HepG2 (cell line): ENCODE measurements around the gene TOLLIP. TPM values are rescaled to one million over a fixed set of nuclear protein-coding genes. Genes with fewer than 3 reads are reported as not detected.
A peak's percentile ranks its signal among the peaks of the same experiment; 100 is the strongest.

ENCODE experiments used
- ATAC-seq: fragments of 200-7000 bp; cut with Tn5 transposase; 3 replicates; pipeline ENCODE4 v1.9.1; 2020; ENCODE audit warnings: mild to moderate bottlenecking, moderate library complexity
- BruUV-seq: library from RNA; stranded (reverse); fragments of 400-500 nt; replicated peaks from 2 replicates; lab custom pipeline; 2021; lab: Mats Ljungman, UMichigan
- CTCF ChIA-PET: fragments of 300-600 bp; formaldehyde crosslinking; extraction: SDS; loops from one replicate; lab custom pipeline; 2021; ENCODE audit warnings: low total read pairs, inconsistent platforms, low intra/inter-chr PET ratio; lab: Yijun Ruan, JAX
- POLR2A ChIA-PET: fragments of 350-600 bp; sonication (Branson Sonifier 250); formaldehyde crosslinking; loops from one replicate; lab custom pipeline; 2020; ENCODE audit warnings: antibody characterized with exemption, inconsistent platforms; lab: Yijun Ruan, JAX
- DNase-seq: peaks from one replicate; pipeline ENCODE4 v3.0.0-alpha.2; 2015; ENCODE audit warnings: low spot score
- FAIRE-seq: peaks from 3 replicates; lab custom pipeline; 2011; peaks lifted over from hg19 to GRCh38; lab: Jason Lieb, UNC
- H2AFZ ChIP-seq: one replicate; pipeline ENCODE4 v1.6.1; 2011; ENCODE audit warnings: low read length, inconsistent platforms
- H3K27ac ChIP-seq: fragments of 300-600 bp; 3 replicates; pipeline ENCODE4 v1.8.0; 2011; ENCODE audit warnings: mixed run types, mild to moderate bottlenecking, mixed read lengths, low read length, inconsistent platforms; ENCODE audit not compliant: insufficient read depth; ENCODE audit errors: extremely low read length
- H3K27me3 ChIP-seq, 2 experiments: fragments of 200-600 bp in 1 of 2; 2 replicates in 1 of 2; 3 replicates in 1 of 2; pipeline versions ENCODE4 v1.6.0 to v1.8.0; 2011; ENCODE audit warnings: low read length in 2 of 2, mild to moderate bottlenecking in 2 of 2, moderate library complexity in 2 of 2, inconsistent platforms in 1 of 2; ENCODE audit not compliant: insufficient read depth in 2 of 2, control insufficient read depth in 1 of 2
- H3K36me3 ChIP-seq, 2 experiments: fragments of 200-600 bp in 1 of 2; replicated peaks in 1 of 2; 2 replicates in 1 of 2; 3 replicates in 1 of 2; pipeline versions ENCODE4 v1.5.1 to v1.8.0; 2011; ENCODE audit warnings: low read length in 2 of 2, inconsistent platforms in 1 of 2; ENCODE audit not compliant: insufficient read depth in 2 of 2, control insufficient read depth in 1 of 2
- H3K4me1 ChIP-seq: 2 replicates; pipeline ENCODE4 v1.5.1; 2012; ENCODE audit warnings: low read length, inconsistent platforms; ENCODE audit not compliant: insufficient read depth
- H3K4me2 ChIP-seq: 2 replicates; pipeline ENCODE4 v1.6.0; 2011; ENCODE audit warnings: low read depth, low read length, inconsistent platforms
- H3K4me3 ChIP-seq, 3 experiments: fragments of 200-600 bp in 1 of 3; sonication (generic), shearing (Covaris generic) in 1 of 3; replicated peaks in 1 of 3; 2 replicates each; pipeline ENCODE4 v1.5.1; 2011 to 2016; ENCODE audit warnings: low read length in 3 of 3, inconsistent platforms in 2 of 3, low read depth in 2 of 3, mild to moderate bottlenecking in 2 of 3, control low read depth in 1 of 3, mixed read lengths in 1 of 3; ENCODE audit not compliant: insufficient read depth in 1 of 3
- H3K79me2 ChIP-seq: one replicate; pipeline ENCODE4 v1.6.1; 2011; ENCODE audit warnings: low read length, inconsistent platforms; ENCODE audit not compliant: insufficient read depth
- H3K9ac ChIP-seq: 2 replicates; pipeline ENCODE4 v1.6.0; 2011; ENCODE audit warnings: mild to moderate bottlenecking, low read depth, low read length, inconsistent platforms; ENCODE audit not compliant: insufficient read depth
- H3K9me3 ChIP-seq: 2 replicates; pipeline ENCODE4 v1.5.1; 2012; ENCODE audit warnings: mild to moderate bottlenecking, low read length
- H4K20me1 ChIP-seq: 2 replicates; pipeline ENCODE4 v1.6.0; 2011; ENCODE audit warnings: inconsistent platforms, mild to moderate bottlenecking, low read length, moderate library complexity; ENCODE audit not compliant: insufficient read depth
- ASH2L ChIP-seq: fragments of 300-600, 200-600 bp; sonication (generic); IDR thresholded peaks from 2 replicates; pipeline ENCODE4 v1.7.0; 2017; ENCODE audit warnings: low read depth, mild to moderate bottlenecking, moderate library complexity, mixed read lengths, low read length; ENCODE audit not compliant: insufficient read length
- CHCHD3 ChIP-seq: sonication (generic); formaldehyde crosslinking; IDR thresholded peaks from 2 replicates; pipeline ENCODE4 v1.8.0; 2022; ENCODE audit warnings: mild to moderate bottlenecking, missing genetic modification reagents, moderate library complexity
- EEA1 ChIP-seq: sonication (generic); formaldehyde crosslinking; IDR thresholded peaks from 2 replicates; pipeline ENCODE4 v1.5.1; 2020; ENCODE audit warnings: mild to moderate bottlenecking, missing genetic modification reagents, borderline replicate concordance
- HNRNPH1 ChIP-seq: fragments of 200-400 bp; formaldehyde crosslinking; optimal IDR thresholded peaks from 2 replicates; pipeline ENCODE3; 2017; ENCODE audit warnings: mild to moderate bottlenecking, low read depth, low read length
- IRX3 ChIP-seq: sonication (generic); formaldehyde crosslinking; IDR thresholded peaks from 2 replicates; pipeline ENCODE4 v1.8.1; 2023; ENCODE audit warnings: mild to moderate bottlenecking, low read depth, missing genetic modification reagents, borderline replicate concordance
- KLF16 ChIP-seq, 2 experiments: sonication (generic) in 1 of 2; formaldehyde crosslinking in 1 of 2; IDR thresholded peaks; 2 replicates each; pipeline versions ENCODE4 v1.6.1 to v1.8.0; 2016 to 2023; ENCODE audit warnings: missing genetic modification reagents in 2 of 2, missing compliant biosample characterization in 1 of 2
- NKX3-1 ChIP-seq: sonication (generic); formaldehyde crosslinking; IDR thresholded peaks from 2 replicates; pipeline ENCODE4 v1.5.0; 2020; ENCODE audit warnings: missing genetic modification reagents
- RAD21 ChIP-seq: fragments of 450-650 bp; formaldehyde crosslinking; IDR thresholded peaks from 2 replicates; pipeline ENCODE4 v1.5.0; 2020; ENCODE audit warnings: mild to moderate bottlenecking
- RFXAP ChIP-seq: sonication (generic); formaldehyde crosslinking; IDR thresholded peaks from 2 replicates; pipeline ENCODE4 v1.4.0; 2020; ENCODE audit warnings: missing genetic modification reagents, borderline replicate concordance
- RORA ChIP-seq: sonication (generic); formaldehyde crosslinking; IDR thresholded peaks from 2 replicates; pipeline ENCODE4 v1.5.0; 2020; ENCODE audit warnings: mild to moderate bottlenecking, missing genetic modification reagents, moderate library complexity
- ZFP82 ChIP-seq: sonication (generic); formaldehyde crosslinking; IDR thresholded peaks from 2 replicates; pipeline ENCODE4 v1.5.1; 2020; ENCODE audit warnings: mild to moderate bottlenecking, missing genetic modification reagents, borderline replicate concordance
- ZNF329 ChIP-seq: sonication (generic); formaldehyde crosslinking; IDR thresholded peaks from 2 replicates; pipeline ENCODE4 v1.9.0; 2021; ENCODE audit warnings: low read depth, mild to moderate bottlenecking, missing genetic modification reagents
- ZNF431 ChIP-seq: sonication (generic); formaldehyde crosslinking; IDR thresholded peaks from 2 replicates; pipeline ENCODE4 v1.9.0; 2022; ENCODE audit warnings: missing genetic modification reagents, low read depth, mild to moderate bottlenecking, borderline replicate concordance
- ZNF562 ChIP-seq: sonication (generic); formaldehyde crosslinking; IDR thresholded peaks from 2 replicates; pipeline ENCODE4 v1.8.0; 2022; ENCODE audit warnings: missing genetic modification reagents, borderline replicate concordance
- ZNF564 ChIP-seq: sonication (generic); formaldehyde crosslinking; IDR thresholded peaks from 2 replicates; pipeline ENCODE4 v1.8.1; 2023; ENCODE audit warnings: mild to moderate bottlenecking, missing genetic modification reagents
- ZNF616 ChIP-seq: sonication (generic); formaldehyde crosslinking; IDR thresholded peaks from 2 replicates; pipeline ENCODE4 v1.5.0; 2020; ENCODE audit warnings: low read depth, mild to moderate bottlenecking, missing genetic modification reagents
- ZNF724P ChIP-seq: sonication (generic); formaldehyde crosslinking; IDR thresholded peaks from 2 replicates; pipeline ENCODE4 v1.8.0; 2022; ENCODE audit warnings: missing genetic modification reagents, borderline replicate concordance
- ZNF841 ChIP-seq: sonication (generic); formaldehyde crosslinking; IDR thresholded peaks from 2 replicates; pipeline ENCODE4 v1.8.1; 2023; ENCODE audit warnings: missing genetic modification reagents, borderline replicate concordance
- WGBS: methylation state at CpG from one replicate; pipeline ENCODE4 v1.1.6; 2017; ENCODE audit warnings: low lambda C conversion rate; 5-methylcytosine and 5-hydroxymethylcytosine counted together
- in situ Hi-C: cut with HindIII; loops from 2 replicates; pipeline ENCODE4 v1.10.0; 2017; ENCODE audit warnings: low pct_unique_long_range_greater_than_20kb; ENCODE audit not compliant: extremely low pct_ligation_motif_present
- intact Hi-C: fragments of 100-400 bp; cut with micrococcal nuclease; formaldehyde crosslinking; loops from one replicate; pipeline ENCODE4 v1.10.0; 2022; ENCODE audit not compliant: unreplicated experiment
- polyA plus RNA-seq, 8 experiments: library from polyadenylated mRNA; depleted of rRNA in 3 of 8; stranded (reverse) in 7 of 8; unstranded in 1 of 8; fragments of >200 nt; fragmentation: Illumina TruSeq in 4 of 8; extraction: Trizol in 4 of 8; gene quantifications; 2 replicates each; pipeline versions ENCODE4 v1.2.1 to v1.2.3, GENCODE V29; 2011 to 2016; ENCODE audit warnings: low read depth in 4 of 8, missing spikeins in 1 of 8, mixed read lengths in 1 of 8; ENCODE audit not compliant: insufficient read depth in 1 of 8
- total RNA-seq, 5 experiments: library from RNA; depleted of rRNA; stranded (reverse); fragments of >200 nt; fragmentation: Illumina TruSeq; extraction: Trizol; gene quantifications; 2 replicates each; pipeline ENCODE4 v1.2.3, GENCODE V29; 2016; ENCODE audit warnings: low read depth in 1 of 5
- TF ChIP-seq, protein P1 (sequence below), 2 experiments: sonication (generic) in 1 of 2; formaldehyde crosslinking in 1 of 2; IDR thresholded peaks; 2 replicates each; pipeline versions ENCODE4 v1.4.0 to v1.6.1; 2018 to 2020; ENCODE audit warnings: missing genetic modification reagents in 2 of 2, borderline replicate concordance in 1 of 2, low read depth in 1 of 2, mild to moderate bottlenecking in 1 of 2, missing biosample characterization in 1 of 2
- TF ChIP-seq, protein P2 (sequence below): sonication (generic); formaldehyde crosslinking; IDR thresholded peaks from 2 replicates; pipeline ENCODE4 v1.5.0; 2020; ENCODE audit warnings: mild to moderate bottlenecking, missing genetic modification reagents

TOLLIP gene
- total and polyA plus RNA-seq, 2 of the 13 experiments (the other 11 are each of a cell fraction or from before 2014, with no cell fraction given), result 25.9 to 47.5 TPM

DNA sequence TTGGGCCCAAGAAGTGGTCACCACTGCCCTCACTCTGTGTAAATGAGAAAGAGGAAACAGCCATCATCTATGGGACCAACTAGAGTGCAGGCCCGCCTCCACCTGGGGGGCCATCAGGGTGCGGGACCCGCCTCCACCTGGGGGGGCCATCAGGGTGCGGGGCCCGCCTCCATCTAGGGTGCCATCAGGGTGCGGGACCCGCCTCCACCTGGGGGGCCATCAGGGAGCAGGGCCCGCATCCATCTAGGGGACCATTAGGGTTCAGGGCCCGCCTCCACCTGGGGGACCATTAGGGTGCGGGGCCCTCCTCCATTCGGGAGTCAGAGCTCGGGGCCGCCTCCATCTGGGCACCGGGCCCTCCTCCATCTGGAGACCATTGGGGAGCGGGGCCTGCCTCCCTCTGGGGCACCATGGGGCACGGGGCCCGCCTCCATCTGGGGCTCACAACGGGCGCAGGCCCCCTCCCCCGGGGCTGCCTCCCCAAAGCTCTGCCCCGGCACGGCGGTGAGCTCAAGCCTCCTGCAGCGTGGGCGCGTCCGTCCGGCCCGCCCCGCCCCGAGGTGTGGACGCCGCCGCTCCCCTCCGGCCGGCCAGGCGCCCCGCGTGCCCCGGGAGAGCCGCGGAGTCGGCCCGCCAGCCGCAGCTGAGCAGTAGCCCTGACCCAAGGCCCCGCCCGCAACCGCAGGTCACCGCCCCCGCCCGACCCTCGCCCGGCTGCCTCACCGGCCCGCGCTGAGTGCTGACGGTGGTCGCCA, 512 bp downstream of the TOLLIP start:
- Histone ChIP-seq H2AFZ (no peak overlapping the region), H4K20me1 (no peaks in the 10 kb centered on the region), H3K36me3 (peaks cover 3 to 6% of the 10 kb centered on the region in 2 experiments; a peak in 3 of 5 replicates), H3K27ac (peak overlapping the region; percentile 48), H3K4me3 (peak overlapping the region; percentile 42 to 94 (median 81); a peak in 5 of 6 replicates), H3K27me3 (no peaks in the 10 kb centered on the region), H3K79me2 (peaks cover 47% of the 10 kb centered on the region), H3K9ac (peak overlapping the region; percentile 78), H3K9me3 (peaks cover 12% of the 10 kb centered on the region), H3K4me1 (peaks cover 60% of the 10 kb centered on the region), H3K4me2 (peak overlapping the region; percentile 83)
- BruUV-seq, result no TSS peak
- FAIRE-seq, result no peak
- in situ Hi-C loops, result no loop called here
- POLR2A ChIA-PET, result interaction anchor here (1.0 kb wide), 1 partner anchor 24 kb away, joined by 3 read pairs; no protein-coding TSS in a partner anchor
- no CpG with 5 or more reads among the region's 58 CpGs for WGBS
- intact Hi-C loops, result loop anchor here (10.0 kb wide), 1 partner anchor 76 kb away; the partner anchor contains the start of gene BRSK2
- CTCF ChIA-PET, result no interaction called here
- DNase-seq, result no peak
- peak; percentile 55 for ATAC-seq
- 0 out of 2 replicates have a peak, but pooled peaks have one; percentile 48 for TF ChIP-seq IRX3 (CRISPR knock-in tag)
- TF ChIP-seq ZNF562 (CRISPR knock-in tag), result no peak
- TF ChIP-seq ZNF564 (CRISPR knock-in tag), result 0 out of 2 replicates have a peak, but pooled peaks have one; percentile 2
- TF ChIP-seq KLF16 (CRISPR knock-in tag; IDR thresholded peaks at IDR 0.05), result 0 out of 4 replicates have a peak, but pooled peaks of 1 of the 2 experiments have one; percentile 9
- no peak for TF ChIP-seq ZNF724P (CRISPR knock-in tag)
- peak; percentile 16; the same call in 1 of the 2 replicates for TF ChIP-seq RAD21 (CRISPR knock-in tag)
- peak; percentile 19 for TF ChIP-seq ASH2L
- TF ChIP-seq, protein P1, sequence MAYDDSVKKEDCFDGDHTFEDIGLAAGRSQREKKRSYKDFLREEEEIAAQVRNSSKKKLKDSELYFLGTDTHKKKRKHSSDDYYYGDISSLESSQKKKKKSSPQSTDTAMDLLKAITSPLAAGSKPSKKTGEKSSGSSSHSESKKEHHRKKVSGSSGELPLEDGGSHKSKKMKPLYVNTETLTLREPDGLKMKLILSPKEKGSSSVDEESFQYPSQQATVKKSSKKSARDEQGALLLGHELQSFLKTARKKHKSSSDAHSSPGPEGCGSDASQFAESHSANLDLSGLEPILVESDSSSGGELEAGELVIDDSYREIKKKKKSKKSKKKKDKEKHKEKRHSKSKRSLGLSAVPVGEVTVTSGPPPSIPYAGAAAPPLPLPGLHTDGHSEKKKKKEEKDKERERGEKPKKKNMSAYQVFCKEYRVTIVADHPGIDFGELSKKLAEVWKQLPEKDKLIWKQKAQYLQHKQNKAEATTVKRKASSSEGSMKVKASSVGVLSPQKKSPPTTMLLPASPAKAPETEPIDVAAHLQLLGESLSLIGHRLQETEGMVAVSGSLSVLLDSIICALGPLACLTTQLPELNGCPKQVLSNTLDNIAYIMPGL (CRISPR knock-in tag; IDR thresholded peaks at IDR 0.05; ENCODE audit: borderline replicate concordance in 1 of 2, low read depth in 1 of 2), result 0 out of 4 replicates have a peak, but pooled peaks of 1 of the 2 experiments have one; percentile 9
- TF ChIP-seq NKX3-1, result no peak
- no peak for TF ChIP-seq HNRNPH1
- 0 out of 2 replicates have a peak, but pooled peaks have one; percentile 47 for TF ChIP-seq ZNF431
- no peak for TF ChIP-seq RFXAP (CRISPR knock-in tag)
- 0 out of 2 replicates have a peak, but pooled peaks have one; percentile 8 for TF ChIP-seq ZNF329 (CRISPR knock-in tag)
- no peak for TF ChIP-seq RORA (CRISPR knock-in tag)
- 0 out of 2 replicates have a peak, but pooled peaks have one; percentile 4 for TF ChIP-seq ZNF841 (CRISPR knock-in tag)
- TF ChIP-seq, protein P2, sequence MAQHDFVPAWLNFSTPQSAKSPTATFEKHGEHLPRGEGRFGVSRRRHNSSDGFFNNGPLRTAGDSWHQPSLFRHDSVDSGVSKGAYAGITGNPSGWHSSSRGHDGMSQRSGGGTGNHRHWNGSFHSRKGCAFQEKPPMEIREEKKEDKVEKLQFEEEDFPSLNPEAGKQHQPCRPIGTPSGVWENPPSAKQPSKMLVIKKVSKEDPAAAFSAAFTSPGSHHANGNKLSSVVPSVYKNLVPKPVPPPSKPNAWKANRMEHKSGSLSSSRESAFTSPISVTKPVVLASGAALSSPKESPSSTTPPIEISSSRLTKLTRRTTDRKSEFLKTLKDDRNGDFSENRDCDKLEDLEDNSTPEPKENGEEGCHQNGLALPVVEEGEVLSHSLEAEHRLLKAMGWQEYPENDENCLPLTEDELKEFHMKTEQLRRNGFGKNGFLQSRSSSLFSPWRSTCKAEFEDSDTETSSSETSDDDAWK (CRISPR knock-in tag), result no peak
- peak; percentile 6; the same call in 1 of the 2 replicates for TF ChIP-seq CHCHD3 (CRISPR knock-in tag)
- TF ChIP-seq EEA1 (CRISPR knock-in tag), result 0 out of 2 replicates have a peak, but pooled peaks have one; percentile 57
- 0 out of 2 replicates have a peak, but pooled peaks have one; percentile 14 for TF ChIP-seq ZNF616 (CRISPR knock-in tag)
- 0 out of 2 replicates have a peak, but pooled peaks have one; percentile 72 for TF ChIP-seq ZFP82
